Osteoblast (primary cell): ENCODE data around the gene ZC3H4. TPM values are rescaled to one million over a fixed set of nuclear protein-coding genes. Genes with fewer than 3 reads are reported as not detected.

Experiments
- DNase-seq: peaks from one replicate; pipeline ENCODE4 v3.0.0; 2011; ENCODE audit warnings: low spot score, mixed read lengths; ENCODE audit not compliant: insufficient read length; ENCODE audit errors: missing footprints
- H2AFZ ChIP-seq: 2 replicates; pipeline ENCODE4 v1.6.0; 2011; ENCODE audit warnings: mild to moderate bottlenecking, low read length
- H3K27ac ChIP-seq: 2 replicates; pipeline ENCODE4 v1.5.1; 2011; ENCODE audit warnings: mild to moderate bottlenecking, low read depth, low read length, moderate library complexity
- H3K27me3 ChIP-seq: 2 replicates; pipeline ENCODE4 v1.6.0; 2012; ENCODE audit warnings: mild to moderate bottlenecking, control low read depth, inconsistent platforms, low read length, moderate library complexity; ENCODE audit not compliant: insufficient read depth
- H3K36me3 ChIP-seq: 2 replicates; pipeline ENCODE4 v1.5.1; 2011; ENCODE audit warnings: mild to moderate bottlenecking, low read length, control low read depth, moderate library complexity; ENCODE audit not compliant: insufficient read depth
- H3K4me1 ChIP-seq: 2 replicates; pipeline ENCODE4 v1.5.1; 2011; ENCODE audit warnings: mild to moderate bottlenecking, low read length, control low read depth, moderate library complexity; ENCODE audit not compliant: insufficient read depth
- H3K4me2 ChIP-seq: 2 replicates; pipeline ENCODE4 v1.6.0; 2011; ENCODE audit warnings: mild to moderate bottlenecking, low read length; ENCODE audit not compliant: insufficient read depth
- H3K4me3 ChIP-seq: fragments of 200-600 bp; sonication (generic); 3 replicates; pipeline ENCODE4 v1.5.1; 2012; ENCODE audit warnings: mild to moderate bottlenecking, low read length, inconsistent platforms; ENCODE audit not compliant: insufficient read depth
- H3K79me2 ChIP-seq: 2 replicates; pipeline ENCODE4 v1.6.0; 2012; ENCODE audit warnings: mild to moderate bottlenecking, low read length, control low read depth, inconsistent platforms; ENCODE audit not compliant: insufficient read depth
- H3K9me3 ChIP-seq: 2 replicates; pipeline ENCODE4 v1.5.1; 2011; ENCODE audit warnings: low read depth, low read length, control low read depth
- H4K20me1 ChIP-seq: 2 replicates; pipeline ENCODE4 v1.6.0; 2012; ENCODE audit warnings: mild to moderate bottlenecking, low read length, control low read depth; ENCODE audit not compliant: insufficient read depth
- total RNA-seq: library from RNA; depleted of rRNA; stranded (reverse); fragments of >200 nt; gene quantifications from 2 replicates; pipeline ENCODE4 v1.2.3, GENCODE V29; 2012
- TF ChIP-seq, protein P1 (sequence below): IDR thresholded peaks from 2 replicates; pipeline ENCODE4 v1.5.1; 2011; ENCODE audit warnings: mild to moderate bottlenecking, low read depth, low read length, moderate library complexity; ENCODE audit errors: extremely low read depth

ZC3H4 gene
- total RNA-seq, 1 donor = 14.1 TPM

DNA sequence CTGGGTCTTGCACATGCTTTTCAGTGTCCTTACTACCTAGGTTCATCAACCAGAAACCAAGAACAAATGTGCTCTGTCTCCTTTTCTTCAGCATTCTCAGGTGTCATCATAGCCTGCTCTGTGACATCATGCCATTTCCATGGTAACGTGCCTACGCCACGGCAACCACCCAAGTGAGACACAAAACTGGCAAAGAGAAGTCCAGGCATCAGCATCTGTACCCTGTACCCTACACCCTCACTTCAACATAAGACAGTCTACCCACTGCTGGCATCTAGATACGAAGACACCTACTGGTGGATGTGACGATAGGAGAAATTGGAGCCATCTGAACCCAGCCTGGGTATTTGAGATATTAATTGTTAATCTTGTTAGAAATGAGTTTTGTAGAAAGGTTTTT, 13.3 kb downstream of the ZC3H4 start:
- Histone ChIP-seq H3K27me3 (no peaks in the 10 kb centered on the region), H3K79me2 (peaks cover 98% of the 10 kb centered on the region), H2AFZ (no peak overlapping the region), H3K27ac (no peak overlapping the region), H3K4me3 (no peak overlapping the region), H3K9me3 (no peaks in the 10 kb centered on the region), H3K4me1 (peaks cover 38% of the 10 kb centered on the region), H4K20me1 (peaks cover 9% of the 10 kb centered on the region), H3K4me2 (no peak overlapping the region), H3K36me3 (peaks cover 11% of the 10 kb centered on the region)
- TF ChIP-seq, protein P1, sequence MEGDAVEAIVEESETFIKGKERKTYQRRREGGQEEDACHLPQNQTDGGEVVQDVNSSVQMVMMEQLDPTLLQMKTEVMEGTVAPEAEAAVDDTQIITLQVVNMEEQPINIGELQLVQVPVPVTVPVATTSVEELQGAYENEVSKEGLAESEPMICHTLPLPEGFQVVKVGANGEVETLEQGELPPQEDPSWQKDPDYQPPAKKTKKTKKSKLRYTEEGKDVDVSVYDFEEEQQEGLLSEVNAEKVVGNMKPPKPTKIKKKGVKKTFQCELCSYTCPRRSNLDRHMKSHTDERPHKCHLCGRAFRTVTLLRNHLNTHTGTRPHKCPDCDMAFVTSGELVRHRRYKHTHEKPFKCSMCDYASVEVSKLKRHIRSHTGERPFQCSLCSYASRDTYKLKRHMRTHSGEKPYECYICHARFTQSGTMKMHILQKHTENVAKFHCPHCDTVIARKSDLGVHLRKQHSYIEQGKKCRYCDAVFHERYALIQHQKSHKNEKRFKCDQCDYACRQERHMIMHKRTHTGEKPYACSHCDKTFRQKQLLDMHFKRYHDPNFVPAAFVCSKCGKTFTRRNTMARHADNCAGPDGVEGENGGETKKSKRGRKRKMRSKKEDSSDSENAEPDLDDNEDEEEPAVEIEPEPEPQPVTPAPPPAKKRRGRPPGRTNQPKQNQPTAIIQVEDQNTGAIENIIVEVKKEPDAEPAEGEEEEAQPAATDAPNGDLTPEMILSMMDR = no peak
- DNase-seq = peak; percentile 61

- Histone ChIP-seq H3K27me3 (no peaks in the 10 kb centered on the region), H3K36me3 (peaks cover 5% of the 10 kb centered on the region), H3K9me3 (no peaks in the 10 kb centered on the region), H2AFZ (no peak overlapping the region), H3K4me2 (no peak overlapping the region), H4K20me1 (peaks cover 9% of the 10 kb centered on the region), H3K4me1 (peaks cover 44% of the 10 kb centered on the region), H3K27ac (no peak overlapping the region), H3K4me3 (no peak overlapping the region), H3K79me2 (peaks cover 98% of the 10 kb centered on the region)
- TF ChIP-seq, protein P1 = no peak
- no peak for DNase-seq
Measured at GRCh38 chr19:47099576-47100050, 14.0 kb downstream of the ZC3H4 start.

DNA sequence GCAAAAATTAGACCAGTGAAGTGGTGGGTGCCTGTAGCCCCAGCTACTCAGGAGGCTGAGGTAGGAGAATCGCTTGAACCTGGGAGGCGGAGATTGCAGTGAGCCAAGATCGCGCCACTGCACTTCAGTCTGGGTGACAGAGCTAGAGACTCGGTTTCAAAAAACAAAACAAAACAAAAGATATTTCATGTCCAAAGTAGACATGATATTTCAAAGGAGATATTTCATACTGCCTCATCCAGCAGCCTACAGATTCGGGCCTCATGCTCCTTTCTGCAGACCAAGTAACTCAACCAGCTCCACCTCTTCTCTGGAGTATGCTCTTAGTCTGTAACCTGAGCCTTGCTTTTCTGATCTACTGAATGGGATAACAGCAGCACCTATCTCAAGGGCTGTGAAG, 15.0 kb downstream of the ZC3H4 start:
- H4K20me1 ChIP-seq = peaks cover 9% of the 10 kb centered on the region

GRCh38 chr19:47097396-47098201, 16.0 kb downstream of the ZC3H4 start:
- peaks cover 37% of the 10 kb centered on the region for H3K4me1 ChIP-seq
- peaks cover 94% of the 10 kb centered on the region for H3K79me2 ChIP-seq
- peaks cover 19% of the 10 kb centered on the region for H3K36me3 ChIP-seq
- H3K4me3 ChIP-seq = peak overlapping the region; percentile 62
- peak overlapping the region; percentile 75 for H3K4me2 ChIP-seq
- no peaks in the 10 kb centered on the region for H3K9me3 ChIP-seq
- peak overlapping the region; percentile 85 for H2AFZ ChIP-seq
- H3K27me3 ChIP-seq = no peaks in the 10 kb centered on the region
- TF ChIP-seq, protein P1 = no peak
- DNase-seq = peak; percentile 88
- H4K20me1 ChIP-seq = peaks cover 9% of the 10 kb centered on the region
- peak overlapping the region; percentile 67 for H3K27ac ChIP-seq

More for the DNA sequence above, 15.0 kb downstream of the ZC3H4 start:
- H3K9me3 ChIP-seq = no peaks in the 10 kb centered on the region
- no peak overlapping the region for H3K4me3 ChIP-seq
- H3K4me1 ChIP-seq = peaks cover 44% of the 10 kb centered on the region
- no peak overlapping the region for H3K27ac ChIP-seq
- TF ChIP-seq, protein P1 = no peak
- peaks cover 98% of the 10 kb centered on the region for H3K79me2 ChIP-seq
- no peak for DNase-seq
- no peak overlapping the region for H3K4me2 ChIP-seq
- no peaks in the 10 kb centered on the region for H3K27me3 ChIP-seq
- H2AFZ ChIP-seq = no peak overlapping the region
- peaks cover 12% of the 10 kb centered on the region for H3K36me3 ChIP-seq
